WTC11 (cell line): ENCODE data around the gene ST6GALNAC6. TPM values are rescaled to one million over a fixed set of nuclear protein-coding genes. Genes with fewer than 3 reads are reported as not detected.

Experiments used
- ATAC-seq: fragments of 200-7000 bp; cut with Tn5 transposase; 2 replicates; pipeline ENCODE4 v1.10.0; 2021; ENCODE audit warnings: mild to moderate bottlenecking, moderate library complexity
- CTCF ChIA-PET: fragments of 300-600 bp; sonication (Branson Sonifier 250); formaldehyde crosslinking; loops from one replicate; lab custom pipeline; 2021; ENCODE audit warnings: antibody characterized with exemption; lab: Charles Lee
- POLR2A ChIA-PET: fragments of 350-600 bp; sonication (Branson Sonifier 250); formaldehyde crosslinking; loops from one replicate; lab custom pipeline; 2021; ENCODE audit warnings: antibody characterized with exemption; lab: Charles Lee
- DNase-seq: peaks from one replicate; pipeline ENCODE4 v3.0.0; 2021; ENCODE audit warnings: low spot score
- H3K27ac Mint-ChIP-seq: 2 replicates; pipeline ENCODE4 v1.8.0; 2021; ENCODE audit warnings: mixed read lengths
- H3K27me3 Mint-ChIP-seq: 2 replicates; pipeline ENCODE4 v1.8.0; 2021; ENCODE audit warnings: low read depth, mild to moderate bottlenecking, moderate library complexity, mixed read lengths
- H3K36me3 Mint-ChIP-seq: 2 replicates; pipeline ENCODE4 v1.8.0; 2021; ENCODE audit warnings: mixed read lengths
- H3K4me1 Mint-ChIP-seq: 2 replicates; pipeline ENCODE4 v1.8.0; 2022; ENCODE audit warnings: mixed read lengths
- H3K4me3 Mint-ChIP-seq: 2 replicates; pipeline ENCODE4 v1.8.0; 2021; ENCODE audit warnings: mild to moderate bottlenecking, moderate library complexity, mixed read lengths
- H3K9me3 Mint-ChIP-seq: 2 replicates; pipeline ENCODE4 v1.8.0; 2021; ENCODE audit warnings: mixed read lengths
- ETV6 ChIP-seq: sonication (generic); formaldehyde crosslinking; IDR thresholded peaks from 2 replicates; pipeline ENCODE4 v1.8.1; 2022; ENCODE audit warnings: mild to moderate bottlenecking, missing genetic modification reagents
- FOXK1 ChIP-seq: sonication (generic); formaldehyde crosslinking; IDR thresholded peaks from 2 replicates; pipeline ENCODE4 v1.8.0; 2022; ENCODE audit warnings: mild to moderate bottlenecking, moderate library complexity, missing genetic modification reagents
- FOXP1 ChIP-seq: sonication (generic); formaldehyde crosslinking; IDR thresholded peaks from 2 replicates; pipeline ENCODE4 v1.8.0; 2022; ENCODE audit warnings: missing genetic modification reagents, mild to moderate bottlenecking, moderate library complexity, borderline replicate concordance
- GTF2I ChIP-seq: fragments of 250-450 bp; sonication (Bioruptor Pico); conservative IDR thresholded peaks from 2 replicates; pipeline ENCODE4 v1.4.0; 2021; ENCODE audit warnings: mild to moderate bottlenecking
- MYBL2 ChIP-seq: sonication (generic); formaldehyde crosslinking; IDR thresholded peaks from 2 replicates; pipeline ENCODE4 v1.8.1; 2023; ENCODE audit warnings: mild to moderate bottlenecking, moderate library complexity, missing genetic modification reagents
- NR2C2 ChIP-seq: sonication (generic); formaldehyde crosslinking; IDR thresholded peaks from 2 replicates; pipeline ENCODE4 v1.8.0; 2022; ENCODE audit warnings: mild to moderate bottlenecking, missing genetic modification reagents
- SMAD4 ChIP-seq: sonication (generic); formaldehyde crosslinking; IDR thresholded peaks from 2 replicates; pipeline ENCODE4 v1.8.0; 2022; ENCODE audit warnings: mild to moderate bottlenecking, missing genetic modification reagents
- SP1 ChIP-seq: sonication (generic); formaldehyde crosslinking; conservative IDR thresholded peaks from 2 replicates; pipeline ENCODE4 v1.8.1; 2022; ENCODE audit warnings: missing genetic modification reagents
- TEAD4 ChIP-seq: sonication (generic); formaldehyde crosslinking; IDR thresholded peaks from 2 replicates; pipeline ENCODE4 v1.8.0; 2022; ENCODE audit warnings: mild to moderate bottlenecking, missing genetic modification reagents
- ZNF121 ChIP-seq: sonication (generic); formaldehyde crosslinking; IDR thresholded peaks from 2 replicates; pipeline ENCODE4 v1.8.0; 2023; ENCODE audit warnings: missing genetic modification reagents
- ZNF232 ChIP-seq: sonication (generic); formaldehyde crosslinking; IDR thresholded peaks from 2 replicates; pipeline ENCODE4 v1.8.0; 2022; ENCODE audit warnings: mild to moderate bottlenecking, missing genetic modification reagents
- total RNA-seq: library from RNA; stranded (reverse); gene quantifications from 3 replicates; pipeline ENCODE4 v1.2.3, GENCODE V29; 2021
- TF ChIP-seq, protein P1 (sequence below): sonication (generic); formaldehyde crosslinking; IDR thresholded peaks from 2 replicates; pipeline ENCODE4 v1.8.0; 2023; ENCODE audit warnings: missing genetic modification reagents, mild to moderate bottlenecking, borderline replicate concordance
- TF ChIP-seq, protein P2 (sequence below): sonication (generic); formaldehyde crosslinking; IDR thresholded peaks from 2 replicates; pipeline ENCODE4 v1.8.1; 2022; ENCODE audit warnings: missing genetic modification reagents, borderline replicate concordance
- TF ChIP-seq, protein P3 (sequence below): sonication (generic); formaldehyde crosslinking; IDR thresholded peaks from 2 replicates; pipeline ENCODE4 v1.8.0; 2022; ENCODE audit warnings: mild to moderate bottlenecking, missing genetic modification reagents
- TF ChIP-seq, protein P4 (sequence below): sonication (generic); formaldehyde crosslinking; IDR thresholded peaks from 2 replicates; pipeline ENCODE4 v1.8.1; 2023; ENCODE audit warnings: mild to moderate bottlenecking, missing genetic modification reagents
- TF ChIP-seq, protein P5 (sequence below): sonication (generic); formaldehyde crosslinking; IDR thresholded peaks from 2 replicates; pipeline ENCODE4 v1.8.1; 2023; ENCODE audit warnings: mild to moderate bottlenecking, missing genetic modification reagents, borderline replicate concordance
- TF ChIP-seq, protein P6 (sequence below): sonication (generic); formaldehyde crosslinking; IDR thresholded peaks from 2 replicates; pipeline ENCODE4 v1.8.0; 2022; ENCODE audit warnings: mild to moderate bottlenecking, missing genetic modification reagents

Gene ST6GALNAC6
- total RNA-seq, 1 experiment from 2014 or later: 47.5 TPM

DNA sequence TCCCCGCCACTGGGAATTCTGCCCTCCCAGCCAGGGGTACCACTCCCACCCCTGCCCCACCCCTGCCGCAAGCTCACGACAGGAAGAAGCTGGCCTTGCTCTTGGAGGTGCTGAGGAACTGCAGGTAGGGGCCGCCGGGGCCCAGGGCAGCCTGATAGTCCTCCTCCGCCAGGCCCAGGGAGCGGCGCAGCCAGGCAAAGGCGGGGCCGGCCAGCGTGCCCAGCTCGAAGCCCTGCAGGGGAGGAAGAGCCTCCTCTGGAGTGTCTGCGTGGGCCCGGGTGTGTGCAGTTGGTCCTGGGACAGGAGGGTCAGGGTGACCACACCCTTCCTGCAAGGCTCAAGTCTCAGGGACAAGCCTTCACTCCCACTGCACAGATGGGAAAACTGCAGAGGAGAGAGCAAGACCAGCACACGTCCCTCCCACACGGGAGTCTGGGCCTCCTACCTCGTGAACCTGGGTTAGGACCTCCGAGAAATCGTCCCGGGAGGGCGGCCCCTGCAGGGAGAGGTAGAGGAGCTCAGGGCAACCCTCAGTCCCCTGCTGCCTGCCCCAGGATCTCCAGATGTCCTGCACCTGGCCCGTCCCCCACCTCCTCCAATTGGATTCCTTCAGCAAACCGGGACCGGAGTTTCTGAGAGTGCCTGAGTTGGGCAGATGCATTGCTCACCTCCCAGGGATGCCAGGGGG is 28.7 kb upstream of the ST6GALNAC6 start:
- no peaks in the 10 kb centered on the region for H3K9me3 Mint-ChIP-seq
- TF ChIP-seq ETV6 (CRISPR knock-in tag): peak; percentile 68; the same call in 1 of the 2 replicates
- no peak for TF ChIP-seq SP1 (CRISPR knock-in tag)
- TF ChIP-seq, protein P1, sequence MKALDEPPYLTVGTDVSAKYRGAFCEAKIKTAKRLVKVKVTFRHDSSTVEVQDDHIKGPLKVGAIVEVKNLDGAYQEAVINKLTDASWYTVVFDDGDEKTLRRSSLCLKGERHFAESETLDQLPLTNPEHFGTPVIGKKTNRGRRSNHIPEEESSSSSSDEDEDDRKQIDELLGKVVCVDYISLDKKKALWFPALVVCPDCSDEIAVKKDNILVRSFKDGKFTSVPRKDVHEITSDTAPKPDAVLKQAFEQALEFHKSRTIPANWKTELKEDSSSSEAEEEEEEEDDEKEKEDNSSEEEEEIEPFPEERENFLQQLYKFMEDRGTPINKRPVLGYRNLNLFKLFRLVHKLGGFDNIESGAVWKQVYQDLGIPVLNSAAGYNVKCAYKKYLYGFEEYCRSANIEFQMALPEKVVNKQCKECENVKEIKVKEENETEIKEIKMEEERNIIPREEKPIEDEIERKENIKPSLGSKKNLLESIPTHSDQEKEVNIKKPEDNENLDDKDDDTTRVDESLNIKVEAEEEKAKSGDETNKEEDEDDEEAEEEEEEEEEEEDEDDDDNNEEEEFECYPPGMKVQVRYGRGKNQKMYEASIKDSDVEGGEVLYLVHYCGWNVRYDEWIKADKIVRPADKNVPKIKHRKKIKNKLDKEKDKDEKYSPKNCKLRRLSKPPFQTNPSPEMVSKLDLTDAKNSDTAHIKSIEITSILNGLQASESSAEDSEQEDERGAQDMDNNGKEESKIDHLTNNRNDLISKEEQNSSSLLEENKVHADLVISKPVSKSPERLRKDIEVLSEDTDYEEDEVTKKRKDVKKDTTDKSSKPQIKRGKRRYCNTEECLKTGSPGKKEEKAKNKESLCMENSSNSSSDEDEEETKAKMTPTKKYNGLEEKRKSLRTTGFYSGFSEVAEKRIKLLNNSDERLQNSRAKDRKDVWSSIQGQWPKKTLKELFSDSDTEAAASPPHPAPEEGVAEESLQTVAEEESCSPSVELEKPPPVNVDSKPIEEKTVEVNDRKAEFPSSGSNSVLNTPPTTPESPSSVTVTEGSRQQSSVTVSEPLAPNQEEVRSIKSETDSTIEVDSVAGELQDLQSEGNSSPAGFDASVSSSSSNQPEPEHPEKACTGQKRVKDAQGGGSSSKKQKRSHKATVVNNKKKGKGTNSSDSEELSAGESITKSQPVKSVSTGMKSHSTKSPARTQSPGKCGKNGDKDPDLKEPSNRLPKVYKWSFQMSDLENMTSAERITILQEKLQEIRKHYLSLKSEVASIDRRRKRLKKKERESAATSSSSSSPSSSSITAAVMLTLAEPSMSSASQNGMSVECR: 0 out of 2 replicates have a peak, but pooled peaks have one; percentile 49
- TF ChIP-seq FOXP1 (CRISPR knock-in tag): 0 out of 2 replicates have a peak, but pooled peaks have one; percentile 4
- no peak for TF ChIP-seq GTF2I
- TF ChIP-seq, all 79 proteins: peak for 3
- ChIA-PET CTCF (interaction anchor here (0.8 to 3.8 kb wide), 4 partner anchors 14 to 190 kb away, joined by 3 to 78 read pairs (median 6); no protein-coding TSS in a partner anchor), POLR2A (interaction anchor here (1.0 to 1.1 kb wide), 2 partner anchors 139 to 170 kb away, joined by 3 read pairs; partner anchors contain the start of gene NAIF1)
- DNase-seq (peak; percentile 60), ATAC-seq (peak; percentile 3)
- peaks cover 29% of the 10 kb centered on the region for H3K27me3 Mint-ChIP-seq
- no peaks in the 10 kb centered on the region; the same call in 1 of the 2 replicates for H3K36me3 Mint-ChIP-seq
- peak overlapping the region; percentile 55 for H3K4me3 Mint-ChIP-seq
- H3K4me1 Mint-ChIP-seq: peaks cover 27% of the 10 kb centered on the region
- H3K27ac Mint-ChIP-seq: no peak overlapping the region

DNA sequence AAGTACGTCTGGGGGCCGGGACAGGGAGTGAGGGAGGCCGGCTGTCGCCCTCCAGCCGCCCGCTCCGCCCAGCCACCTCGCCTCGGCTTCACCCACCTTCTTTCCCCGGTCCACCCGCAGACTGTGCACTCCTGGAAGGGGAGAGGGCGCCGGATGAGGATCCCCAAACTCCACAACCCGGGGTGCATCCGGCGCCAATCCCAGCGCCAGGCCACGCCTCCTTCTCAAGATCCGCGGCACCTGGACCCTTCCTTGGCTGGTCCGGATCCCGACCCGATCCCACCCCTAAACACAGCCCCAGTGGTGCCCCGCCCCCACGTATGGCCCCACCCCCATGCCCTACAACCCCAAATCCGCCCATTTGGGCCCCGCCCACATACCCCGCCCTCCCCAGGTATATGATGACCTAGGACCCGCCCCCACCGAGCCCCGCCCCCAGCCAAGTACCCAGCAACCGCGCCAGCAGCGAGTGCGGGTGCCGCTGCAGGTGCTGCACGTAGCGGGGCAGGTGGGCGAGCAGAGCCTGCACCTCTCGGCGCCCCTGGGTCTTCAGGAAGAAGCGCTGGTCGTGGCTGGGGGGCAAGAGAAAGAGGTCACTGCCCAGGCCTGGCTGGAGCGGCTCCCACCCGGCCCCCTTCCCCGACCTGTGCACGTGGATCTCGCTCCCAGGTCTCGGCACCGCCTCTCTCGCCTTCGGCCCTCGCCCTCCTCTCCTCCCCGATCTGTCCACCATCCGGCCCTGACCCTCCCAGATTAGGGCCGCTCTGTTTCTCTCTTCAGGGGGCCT is 28.0 kb upstream of the ST6GALNAC6 start:
- peaks cover 29% of the 10 kb centered on the region for H3K27me3 Mint-ChIP-seq
- no peak for TF ChIP-seq TEAD4
- TF ChIP-seq, protein P2, sequence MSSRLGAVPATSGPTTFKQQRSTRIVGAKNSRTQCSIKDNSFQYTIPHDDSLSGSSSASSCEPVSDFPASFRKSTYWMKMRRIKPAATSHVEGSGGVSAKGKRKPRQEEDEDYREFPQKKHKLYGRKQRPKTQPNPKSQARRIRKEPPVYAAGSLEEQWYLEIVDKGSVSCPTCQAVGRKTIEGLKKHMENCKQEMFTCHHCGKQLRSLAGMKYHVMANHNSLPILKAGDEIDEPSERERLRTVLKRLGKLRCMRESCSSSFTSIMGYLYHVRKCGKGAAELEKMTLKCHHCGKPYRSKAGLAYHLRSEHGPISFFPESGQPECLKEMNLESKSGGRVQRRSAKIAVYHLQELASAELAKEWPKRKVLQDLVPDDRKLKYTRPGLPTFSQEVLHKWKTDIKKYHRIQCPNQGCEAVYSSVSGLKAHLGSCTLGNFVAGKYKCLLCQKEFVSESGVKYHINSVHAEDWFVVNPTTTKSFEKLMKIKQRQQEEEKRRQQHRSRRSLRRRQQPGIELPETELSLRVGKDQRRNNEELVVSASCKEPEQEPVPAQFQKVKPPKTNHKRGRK (CRISPR knock-in tag): 0 out of 2 replicates have a peak, but pooled peaks have one; percentile 42
- no peak for TF ChIP-seq NR2C2 (CRISPR knock-in tag)
- no peak for TF ChIP-seq SMAD4 (CRISPR knock-in tag)
- TF ChIP-seq, protein P3, sequence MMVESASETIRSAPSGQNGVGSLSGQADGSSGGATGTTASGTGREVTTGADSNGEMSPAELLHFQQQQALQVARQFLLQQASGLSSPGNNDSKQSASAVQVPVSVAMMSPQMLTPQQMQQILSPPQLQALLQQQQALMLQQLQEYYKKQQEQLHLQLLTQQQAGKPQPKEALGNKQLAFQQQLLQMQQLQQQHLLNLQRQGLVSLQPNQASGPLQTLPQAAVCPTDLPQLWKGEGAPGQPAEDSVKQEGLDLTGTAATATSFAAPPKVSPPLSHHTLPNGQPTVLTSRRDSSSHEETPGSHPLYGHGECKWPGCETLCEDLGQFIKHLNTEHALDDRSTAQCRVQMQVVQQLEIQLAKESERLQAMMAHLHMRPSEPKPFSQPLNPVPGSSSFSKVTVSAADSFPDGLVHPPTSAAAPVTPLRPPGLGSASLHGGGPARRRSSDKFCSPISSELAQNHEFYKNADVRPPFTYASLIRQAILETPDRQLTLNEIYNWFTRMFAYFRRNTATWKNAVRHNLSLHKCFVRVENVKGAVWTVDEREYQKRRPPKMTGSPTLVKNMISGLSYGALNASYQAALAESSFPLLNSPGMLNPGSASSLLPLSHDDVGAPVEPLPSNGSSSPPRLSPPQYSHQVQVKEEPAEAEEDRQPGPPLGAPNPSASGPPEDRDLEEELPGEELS: 0 out of 2 replicates have a peak, but pooled peaks have one; percentile 24
- no peak for TF ChIP-seq GTF2I
- TF ChIP-seq, protein P4, sequence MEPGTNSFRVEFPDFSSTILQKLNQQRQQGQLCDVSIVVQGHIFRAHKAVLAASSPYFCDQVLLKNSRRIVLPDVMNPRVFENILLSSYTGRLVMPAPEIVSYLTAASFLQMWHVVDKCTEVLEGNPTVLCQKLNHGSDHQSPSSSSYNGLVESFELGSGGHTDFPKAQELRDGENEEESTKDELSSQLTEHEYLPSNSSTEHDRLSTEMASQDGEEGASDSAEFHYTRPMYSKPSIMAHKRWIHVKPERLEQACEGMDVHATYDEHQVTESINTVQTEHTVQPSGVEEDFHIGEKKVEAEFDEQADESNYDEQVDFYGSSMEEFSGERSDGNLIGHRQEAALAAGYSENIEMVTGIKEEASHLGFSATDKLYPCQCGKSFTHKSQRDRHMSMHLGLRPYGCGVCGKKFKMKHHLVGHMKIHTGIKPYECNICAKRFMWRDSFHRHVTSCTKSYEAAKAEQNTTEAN (CRISPR knock-in tag): peak; percentile 45; the same call in 1 of the 2 replicates
- TF ChIP-seq SP1 (CRISPR knock-in tag): peak; percentile 81
- TF ChIP-seq FOXP1 (CRISPR knock-in tag): 0 out of 2 replicates have a peak, but pooled peaks have one; percentile 6
- peak; percentile 81 for TF ChIP-seq ZNF121 (CRISPR knock-in tag)
- peak; percentile 5 for TF ChIP-seq FOXK1
- TF ChIP-seq, protein P5, sequence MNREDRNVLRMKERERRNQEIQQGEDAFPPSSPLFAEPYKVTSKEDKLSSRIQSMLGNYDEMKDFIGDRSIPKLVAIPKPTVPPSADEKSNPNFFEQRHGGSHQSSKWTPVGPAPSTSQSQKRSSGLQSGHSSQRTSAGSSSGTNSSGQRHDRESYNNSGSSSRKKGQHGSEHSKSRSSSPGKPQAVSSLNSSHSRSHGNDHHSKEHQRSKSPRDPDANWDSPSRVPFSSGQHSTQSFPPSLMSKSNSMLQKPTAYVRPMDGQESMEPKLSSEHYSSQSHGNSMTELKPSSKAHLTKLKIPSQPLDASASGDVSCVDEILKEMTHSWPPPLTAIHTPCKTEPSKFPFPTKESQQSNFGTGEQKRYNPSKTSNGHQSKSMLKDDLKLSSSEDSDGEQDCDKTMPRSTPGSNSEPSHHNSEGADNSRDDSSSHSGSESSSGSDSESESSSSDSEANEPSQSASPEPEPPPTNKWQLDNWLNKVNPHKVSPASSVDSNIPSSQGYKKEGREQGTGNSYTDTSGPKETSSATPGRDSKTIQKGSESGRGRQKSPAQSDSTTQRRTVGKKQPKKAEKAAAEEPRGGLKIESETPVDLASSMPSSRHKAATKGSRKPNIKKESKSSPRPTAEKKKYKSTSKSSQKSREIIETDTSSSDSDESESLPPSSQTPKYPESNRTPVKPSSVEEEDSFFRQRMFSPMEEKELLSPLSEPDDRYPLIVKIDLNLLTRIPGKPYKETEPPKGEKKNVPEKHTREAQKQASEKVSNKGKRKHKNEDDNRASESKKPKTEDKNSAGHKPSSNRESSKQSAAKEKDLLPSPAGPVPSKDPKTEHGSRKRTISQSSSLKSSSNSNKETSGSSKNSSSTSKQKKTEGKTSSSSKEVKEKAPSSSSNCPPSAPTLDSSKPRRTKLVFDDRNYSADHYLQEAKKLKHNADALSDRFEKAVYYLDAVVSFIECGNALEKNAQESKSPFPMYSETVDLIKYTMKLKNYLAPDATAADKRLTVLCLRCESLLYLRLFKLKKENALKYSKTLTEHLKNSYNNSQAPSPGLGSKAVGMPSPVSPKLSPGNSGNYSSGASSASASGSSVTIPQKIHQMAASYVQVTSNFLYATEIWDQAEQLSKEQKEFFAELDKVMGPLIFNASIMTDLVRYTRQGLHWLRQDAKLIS (CRISPR knock-in tag): no peak
- 0 out of 2 replicates have a peak, but pooled peaks have one; percentile 53 for TF ChIP-seq MYBL2 (CRISPR knock-in tag)
- TF ChIP-seq ZNF232: no peak
- TF ChIP-seq, protein P6, sequence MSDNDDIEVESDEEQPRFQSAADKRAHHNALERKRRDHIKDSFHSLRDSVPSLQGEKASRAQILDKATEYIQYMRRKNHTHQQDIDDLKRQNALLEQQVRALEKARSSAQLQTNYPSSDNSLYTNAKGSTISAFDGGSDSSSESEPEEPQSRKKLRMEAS (CRISPR knock-in tag): peak; percentile 85; the same call in 1 of the 2 replicates
- DNase-seq (peak; percentile 96), ATAC-seq (peak; percentile 55)
- H3K27ac Mint-ChIP-seq: peak overlapping the region; percentile 92
- peaks cover 27% of the 10 kb centered on the region for H3K4me1 Mint-ChIP-seq
- H3K36me3 Mint-ChIP-seq: no peaks in the 10 kb centered on the region; the same call in 1 of the 2 replicates
- H3K4me3 Mint-ChIP-seq: peak overlapping the region; percentile 96
- no peaks in the 10 kb centered on the region for H3K9me3 Mint-ChIP-seq
- POLR2A ChIA-PET: interaction anchor here (1.1 kb wide), 1 partner anchor 140 kb away, joined by 3 read pairs; the partner anchor contains the start of gene NAIF1
- CTCF ChIA-PET: interaction anchor here (0.8 to 3.8 kb wide), 5 partner anchors 15 to 192 kb away, joined by 3 to 78 read pairs (median 7); partner anchors contain the start of gene TOR2A
